PC-9 (cell line): ENCODE data around the gene NMNAT3.

ENCODE experiments used
- CTCF ChIP-seq: fragments of 200-600 bp; sonication (generic); conservative IDR thresholded peaks from 2 replicates; pipeline ENCODE4 v1.6.1; 2017; ENCODE audit warnings: mixed run types, antibody characterized with exemption, mild to moderate bottlenecking, moderate library complexity
- EZH2 ChIP-seq: fragments of 200-600 bp; sonication (generic); IDR thresholded peaks from 2 replicates; pipeline ENCODE4 v1.8.0; 2017; ENCODE audit warnings: antibody characterized with exemption, low read depth

DNA sequence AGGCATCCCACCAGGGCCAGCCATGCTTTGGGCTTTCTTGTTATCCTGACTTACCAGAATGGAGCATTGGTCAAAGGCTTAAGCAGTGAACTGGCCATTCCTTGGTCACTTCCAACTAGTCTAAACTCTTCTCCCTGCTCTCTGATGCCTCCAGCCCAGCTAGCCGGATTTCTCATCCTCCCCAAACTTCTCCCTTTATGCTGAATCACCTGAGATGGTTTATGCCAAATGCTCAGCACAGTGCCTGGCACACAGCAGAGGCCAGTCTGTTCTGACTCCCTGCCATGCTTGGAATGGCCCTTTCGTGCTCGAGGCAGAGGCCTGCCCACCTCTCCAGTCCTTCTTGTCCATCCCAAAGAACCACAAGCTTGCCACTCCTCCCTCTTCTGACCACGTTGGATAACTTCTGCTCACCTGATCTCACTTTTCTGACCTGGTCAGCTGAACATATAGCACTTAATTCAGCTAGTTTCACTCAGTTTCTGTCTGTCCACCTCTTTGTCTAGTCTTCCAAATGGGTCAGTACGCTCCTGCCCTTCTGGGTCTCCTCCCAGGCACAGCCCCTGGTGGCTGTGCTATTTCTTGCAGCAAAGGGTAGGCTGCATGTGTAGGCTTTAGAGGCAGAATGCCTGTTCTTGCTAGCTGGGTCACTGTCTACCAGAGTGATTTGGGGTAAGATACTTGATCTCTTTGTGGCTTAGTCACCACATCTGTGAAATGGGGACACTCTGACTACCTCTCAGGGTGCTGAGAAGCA is 136.1 kb downstream of the NMNAT3 start:
- TF ChIP-seq CTCF (no peak), EZH2 (no peak)
